WTC11 (cell line): ENCODE results near the gene PHF21B.

ENCODE experiments used
- CTCF ChIP-seq: fragments of 200-600 bp; IDR thresholded peaks from 2 replicates; pipeline ENCODE4 v1.8.0; 2022; ENCODE audit warnings: antibody characterized with exemption
- ZNF121 ChIP-seq: sonication (generic); formaldehyde crosslinking; IDR thresholded peaks from 2 replicates; pipeline ENCODE4 v1.8.0; 2023; ENCODE audit warnings: missing genetic modification reagents
- ZNF263 ChIP-seq: sonication (generic); formaldehyde crosslinking; IDR thresholded peaks from 2 replicates; pipeline ENCODE4 v1.8.1; 2022; ENCODE audit warnings: low read depth, mild to moderate bottlenecking, moderate library complexity, missing genetic modification reagents
- ZNF425 ChIP-seq: fragments of 250-450 bp; sonication (Bioruptor Pico); conservative IDR thresholded peaks from 2 replicates; pipeline ENCODE4 v1.9.0; 2021; ENCODE audit warnings: mild to moderate bottlenecking
- ZSCAN18 ChIP-seq: fragments of 250-450 bp; sonication (Bioruptor Pico); IDR thresholded peaks from 2 replicates; pipeline ENCODE4 v2.1.2; 2022; ENCODE audit warnings: mild to moderate bottlenecking, moderate library complexity
- TF ChIP-seq, protein P1 (sequence below): sonication (generic); formaldehyde crosslinking; IDR thresholded peaks from 2 replicates; pipeline ENCODE4 v1.8.1; 2022; ENCODE audit warnings: low read depth, missing genetic modification reagents, borderline replicate concordance

- no peak for TF ChIP-seq CTCF
- no peak for TF ChIP-seq ZSCAN18
- TF ChIP-seq ZNF121: no peak
- TF ChIP-seq, protein P1, sequence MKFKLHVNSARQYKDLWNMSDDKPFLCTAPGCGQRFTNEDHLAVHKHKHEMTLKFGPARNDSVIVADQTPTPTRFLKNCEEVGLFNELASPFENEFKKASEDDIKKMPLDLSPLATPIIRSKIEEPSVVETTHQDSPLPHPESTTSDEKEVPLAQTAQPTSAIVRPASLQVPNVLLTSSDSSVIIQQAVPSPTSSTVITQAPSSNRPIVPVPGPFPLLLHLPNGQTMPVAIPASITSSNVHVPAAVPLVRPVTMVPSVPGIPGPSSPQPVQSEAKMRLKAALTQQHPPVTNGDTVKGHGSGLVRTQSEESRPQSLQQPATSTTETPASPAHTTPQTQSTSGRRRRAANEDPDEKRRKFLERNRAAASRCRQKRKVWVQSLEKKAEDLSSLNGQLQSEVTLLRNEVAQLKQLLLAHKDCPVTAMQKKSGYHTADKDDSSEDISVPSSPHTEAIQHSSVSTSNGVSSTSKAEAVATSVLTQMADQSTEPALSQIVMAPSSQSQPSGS (CRISPR knock-in tag): no peak
- TF ChIP-seq ZNF425 (CRISPR knock-in tag): no peak
- TF ChIP-seq ZNF263 (CRISPR knock-in tag): no peak
Measured at GRCh38 chr22:44898236-44898635, 111.6 kb downstream of the PHF21B start.
